Sigmoid colon (tissue), 7 donors: Measurements from ENCODE around the gene SPATA31D1. TPM values are rescaled to one million over a fixed set of nuclear protein-coding genes. Genes with fewer than 3 reads are reported as not detected.

Source experiments
- DNase-seq: peaks from one replicate; pipeline ENCODE4 v3.0.0-alpha.2; 2019
- H3K27ac ChIP-seq, 4 donors: fragments of 200-600 bp; sonication (generic); one replicate each; pipeline ENCODE4 v1.5.1; 2016 to 2019; ENCODE audit warnings: mild to moderate bottlenecking in 1 of 4
- H3K27me3 ChIP-seq, 3 donors: fragments of 200-600 bp; sonication (generic); one replicate each; pipeline ENCODE4 v1.5.1; 2019; ENCODE audit warnings: mild to moderate bottlenecking in 1 of 3
- H3K36me3 ChIP-seq, 4 donors: fragments of 200-600 bp; sonication (generic); one replicate each; pipeline ENCODE4 v1.5.1; 2016 to 2019
- H3K4me1 ChIP-seq, 4 donors: fragments of 200-600 bp; sonication (generic); one replicate each; pipeline ENCODE4 v1.5.1; 2017 to 2019
- H3K4me3 ChIP-seq, 4 donors: fragments of 200-600 bp; sonication (generic); one replicate each; pipeline ENCODE4 v1.5.1; 2017 to 2019; ENCODE audit warnings: mild to moderate bottlenecking in 2 of 4, moderate library complexity in 1 of 4
- H3K9me3 ChIP-seq, 4 donors: fragments of 200-600 bp in 3 of 4; sonication (generic) in 3 of 4; one replicate each; pipeline versions ENCODE4 v1.5.1 to v1.6.1; 2013 to 2019
- CTCF ChIP-seq, 4 experiments: fragments of 450-650 bp in 3 of 4; fragments of 200-600 bp in 1 of 4; IDR thresholded peaks; one replicate each; pipeline ENCODE4 v1.5.1; 2016 to 2019; ENCODE audit warnings: antibody characterized with exemption in 4 of 4, mild to moderate bottlenecking in 3 of 4, moderate library complexity in 2 of 4
- EP300 ChIP-seq, 4 donors: sonication (generic); formaldehyde crosslinking; IDR thresholded peaks; one replicate each; pipeline ENCODE4 v1.6.1; 2017; ENCODE audit warnings: antibody characterized with exemption in 4 of 4
- POLR2A ChIP-seq, 2 donors: fragments of 450-650 bp; IDR thresholded peaks; one replicate each; pipeline ENCODE4 v1.6.1; 2016; ENCODE audit warnings: antibody characterized with exemption in 2 of 2, mild to moderate bottlenecking in 2 of 2, moderate library complexity in 2 of 2
- POLR2AphosphoS5 ChIP-seq, 4 donors: sonication (generic); formaldehyde crosslinking; IDR thresholded peaks; one replicate each; pipeline ENCODE4 v1.6.1; 2017; ENCODE audit warnings: antibody characterized with exemption in 4 of 4
- WGBS, 2 donors: extraction: QIAGEN DNeasy Blood & Tissue Kit; methylation state at CpG; one replicate each; pipeline ENCODE4 v1.1.7; 2013; 5-methylcytosine and 5-hydroxymethylcytosine counted together
- intact Hi-C: fragments of 100-400 bp; cut with DNase I; formaldehyde crosslinking; loops from one replicate; pipeline ENCODE4 v1.15.1; 2023
- polyA plus RNA-seq, 3 donors: library from polyadenylated mRNA; stranded (reverse); fragments of 200-250 nt; gene quantifications; one replicate each; pipeline ENCODE4 v1.2.3, GENCODE V29; 2013
- total RNA-seq, 4 donors: library from RNA; depleted of rRNA; stranded (reverse); fragments of >200 nt; gene quantifications; one replicate each; pipeline ENCODE4 v1.1.0, GENCODE V29; 2016
- donor health status: healthy with polysubstance abuse.
- donor health status: Bipolar disorder and iron deficiency.
- donor health status: healthy.

The SPATA31D1 gene
- total and polyA plus RNA-seq, 7 donors: not detected

- TF ChIP-seq CTCF (IDR thresholded peaks at IDR 0.05) (no peak), EP300 (IDR thresholded peaks at IDR 0.05) (no peak), POLR2AphosphoS5 (IDR thresholded peaks at IDR 0.05) (no peak), POLR2A (IDR thresholded peaks at IDR 0.05) (no peak)
- Histone ChIP-seq H3K9me3 (peaks cover 0 to 2% (median 0%) of the 10 kb centered on the region in 4 donors), H3K27me3 (no peaks in the 10 kb centered on the region), H3K4me1 (peaks cover 0 to 9% (median 0%) of the 10 kb centered on the region in 4 donors), H3K36me3 (no peaks in the 10 kb centered on the region), H3K27ac (no peak overlapping the region), H3K4me3 (no peak overlapping the region)
- DNase-seq: no peak
- intact Hi-C loops: no loop called here
- 69 to 84% methylated on average over 2 of the region's 2 CpGs for WGBS, 2 donors
Measured at GRCh38 chr9:81979196-81979595, 9.4 kb upstream of the SPATA31D1 start.

DNA sequence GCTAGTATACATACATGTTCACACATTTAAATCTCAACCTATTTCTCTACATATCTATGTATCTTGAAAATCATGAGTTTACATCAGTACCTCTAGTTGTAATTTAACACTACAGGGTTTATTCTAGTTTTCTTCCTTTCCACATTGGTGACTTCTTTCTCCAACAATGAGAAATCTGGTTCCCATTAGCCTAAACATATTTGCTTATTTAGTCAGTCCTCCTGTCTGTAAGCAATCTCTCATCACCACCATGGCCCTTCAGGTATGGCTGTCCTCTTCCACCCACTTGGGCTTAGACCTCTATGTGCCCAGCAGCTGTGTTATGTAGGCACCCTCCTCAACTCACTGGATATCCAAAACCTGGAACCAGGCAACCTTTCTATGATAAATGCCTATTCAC, 8.0 kb upstream of the SPATA31D1 start:
- intact Hi-C loops: no loop called here
- no peak for DNase-seq
- Histone ChIP-seq H3K4me3 (no peak overlapping the region), H3K27me3 (no peaks in the 10 kb centered on the region), H3K9me3 (peaks cover 0 to 2% (median 0%) of the 10 kb centered on the region in 4 donors), H3K4me1 (no peaks in the 10 kb centered on the region), H3K36me3 (no peaks in the 10 kb centered on the region), H3K27ac (no peak overlapping the region)
- no peak for TF ChIP-seq CTCF (IDR thresholded peaks at IDR 0.05)
- no peak for TF ChIP-seq POLR2AphosphoS5 (IDR thresholded peaks at IDR 0.05)
- no peak for TF ChIP-seq POLR2A (IDR thresholded peaks at IDR 0.05)
- TF ChIP-seq EP300 (IDR thresholded peaks at IDR 0.05): no peak

GRCh38 chr9:81981883-81982282, 6.7 kb upstream of the SPATA31D1 start:
- no peaks in the 10 kb centered on the region for H3K36me3 ChIP-seq

GRCh38 chr9:81984928-81985327, 3.6 kb upstream of the SPATA31D1 start:
- TF ChIP-seq CTCF (IDR thresholded peaks at IDR 0.05) (no peak), POLR2AphosphoS5 (IDR thresholded peaks at IDR 0.05) (no peak), EP300 (IDR thresholded peaks at IDR 0.05) (no peak), POLR2A (IDR thresholded peaks at IDR 0.05) (no peak)
- H3K4me3 ChIP-seq: no peak overlapping the region
- no peaks in the 10 kb centered on the region for H3K4me1 ChIP-seq
- WGBS, 2 donors: 80 to 86% methylated on average over 6 of the region's 6 CpGs
- H3K36me3 ChIP-seq: no peaks in the 10 kb centered on the region
- DNase-seq: no peak
- intact Hi-C loops: no loop called here
- no peaks in the 10 kb centered on the region for H3K9me3 ChIP-seq
- no peaks in the 10 kb centered on the region for H3K27me3 ChIP-seq
- H3K27ac ChIP-seq: no peak overlapping the region

More at GRCh38 chr9:81981883-81982282, 6.7 kb upstream of the SPATA31D1 start:
- no peak overlapping the region for H3K4me3 ChIP-seq
- no peak overlapping the region for H3K27ac ChIP-seq
- 82 to 97% methylated on average over 4 of the region's 4 CpGs for WGBS, 2 donors
- no peaks in the 10 kb centered on the region for H3K27me3 ChIP-seq
- intact Hi-C loops: no loop called here
- peaks cover 0 to 2% (median 0%) of the 10 kb centered on the region in 4 donors for H3K9me3 ChIP-seq
- TF ChIP-seq POLR2A (IDR thresholded peaks at IDR 0.05): no peak
- no peak for TF ChIP-seq EP300 (IDR thresholded peaks at IDR 0.05)
- no peak for TF ChIP-seq CTCF (IDR thresholded peaks at IDR 0.05)
- TF ChIP-seq POLR2AphosphoS5 (IDR thresholded peaks at IDR 0.05): no peak
- no peak for DNase-seq
- no peaks in the 10 kb centered on the region for H3K4me1 ChIP-seq

DNA sequence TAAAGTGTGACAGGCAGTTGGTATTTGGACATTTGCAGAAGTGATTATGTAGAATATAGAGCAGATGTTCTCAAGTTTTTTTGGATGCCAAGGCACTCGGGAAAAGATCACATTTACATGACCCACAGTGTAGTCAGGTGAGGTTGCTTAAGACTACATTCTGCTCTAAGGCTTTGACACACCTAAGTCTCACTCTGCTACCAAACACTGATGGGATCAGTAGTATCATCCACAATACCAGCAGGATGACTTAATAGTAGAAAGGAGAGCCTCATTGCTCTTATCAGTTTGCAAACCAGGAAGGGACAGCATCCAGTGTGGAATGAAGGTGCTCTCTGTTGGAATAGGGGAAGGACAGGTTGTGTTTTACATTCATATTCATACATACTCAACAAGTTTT, 2.5 kb upstream of the SPATA31D1 start:
- intact Hi-C loops: no loop called here
- TF ChIP-seq POLR2AphosphoS5 (IDR thresholded peaks at IDR 0.05) (no peak), CTCF (IDR thresholded peaks at IDR 0.05) (no peak), EP300 (IDR thresholded peaks at IDR 0.05) (no peak), POLR2A (IDR thresholded peaks at IDR 0.05) (no peak)
- Histone ChIP-seq H3K4me3 (no peak overlapping the region), H3K27me3 (no peaks in the 10 kb centered on the region), H3K27ac (no peak overlapping the region), H3K4me1 (no peaks in the 10 kb centered on the region), H3K36me3 (no peaks in the 10 kb centered on the region), H3K9me3 (no peaks in the 10 kb centered on the region)
- WGBS, 2 donors: 70 to 95% methylated on average over 1 of the region's 1 CpG
- no peak for DNase-seq
